ENCODE measurements around the gene SYT14.
A peak's percentile ranks its signal among the peaks of the same experiment; 100 is the strongest.
"Not testable (repeated sequence)": the region's sequence is repeated elsewhere in the genome, so short reads cannot be mapped to it uniquely, and the experiment has no call there.

Gene SYT14

GRCh38 chr1:209937996-209938959 lies at the start of gene SYT14:
SYT14 (plus strand) TSS chr1:209938217; CDS start chr1:209938265, 48 bp downstream.
- DNase-seq, result peak; percentile 38

- not testable (repeated sequence) for DNase-seq
Measured at GRCh38 chr1:209888291-209889076, 49.5 kb upstream of the SYT14 start.

- no peak for DNase-seq
Measured at GRCh38 chr1:209889077-209889418, 49.0 kb upstream of the SYT14 start.

- DNase-seq, result no peak
Measured at GRCh38 chr1:209890641-209891330, 47.2 kb upstream of the SYT14 start.

GRCh38 chr1:209893751-209894150 lies 44.3 kb upstream of the SYT14 start:
- no peak for DNase-seq

- DNase-seq, result no peak
Measured at GRCh38 chr1:209895709-209896108, 42.3 kb upstream of the SYT14 start.

- no peak for DNase-seq
Measured at GRCh38 chr1:209896346-209896745, 41.7 kb upstream of the SYT14 start.

- not testable (repeated sequence) for DNase-seq
Measured at GRCh38 chr1:209898271-209898670, 39.7 kb upstream of the SYT14 start.

GRCh38 chr1:209898851-209899250 lies 39.2 kb upstream of the SYT14 start:
- DNase-seq, result not testable (repeated sequence)

GRCh38 chr1:209899948-209900347 lies 38.1 kb upstream of the SYT14 start:
- no peak for DNase-seq

GRCh38 chr1:209900734-209901133 lies 37.3 kb upstream of the SYT14 start:
- DNase-seq, result no peak

- no peak for DNase-seq
Measured at GRCh38 chr1:209901211-209901610, 36.8 kb upstream of the SYT14 start.

- not testable (repeated sequence) for DNase-seq
Measured at GRCh38 chr1:209904774-209905173, 33.2 kb upstream of the SYT14 start.

GRCh38 chr1:209911746-209912145 lies 26.3 kb upstream of the SYT14 start:
- no peak for DNase-seq

- DNase-seq, result no peak
Measured at GRCh38 chr1:209912306-209912705, 25.7 kb upstream of the SYT14 start.

GRCh38 chr1:209919637-209920036 lies 18.4 kb upstream of the SYT14 start:
- DNase-seq, result not testable (repeated sequence)

- no peak for DNase-seq
Measured at GRCh38 chr1:209920844-209921243, 17.2 kb upstream of the SYT14 start.

- no peak for DNase-seq
Measured at GRCh38 chr1:209924390-209924789, 13.6 kb upstream of the SYT14 start.

GRCh38 chr1:209926045-209926444 lies 12.0 kb upstream of the SYT14 start:
- DNase-seq, result peak; percentile 30

GRCh38 chr1:209927466-209927865 lies 10.6 kb upstream of the SYT14 start:
- DNase-seq, result no peak

GRCh38 chr1:209929751-209930150 lies 8.3 kb upstream of the SYT14 start:
- DNase-seq, result no peak

- no peak for DNase-seq
Measured at GRCh38 chr1:209931141-209931540, 6.9 kb upstream of the SYT14 start.

GRCh38 chr1:209936125-209936524 lies 1.9 kb upstream of the SYT14 start:
- DNase-seq, result no peak
